Stimulated activated CD8-positive, alpha-beta memory T cell treated with anti-CD3 and anti-CD28 coated beads, Interleukin-7, amount 100 ng/mL, for 48 hours (primary cell): ENCODE data around the gene GNA12.

ENCODE experiments used
- DNase-seq, 2 donors: peaks; one replicate each; pipeline ENCODE4 v3.0.0-alpha.2; 2020; ENCODE audit warnings: low read depth in 1 of 2; ENCODE audit errors: extremely low read depth in 1 of 2

The GNA12 gene

GRCh38 chr7:2838873-2839578 lies 5.1 kb downstream of the GNA12 start:
- DNase-seq, result no peak

GRCh38 chr7:2838451-2838850 lies 5.7 kb downstream of the GNA12 start:
- DNase-seq, result no peak

- no peak for DNase-seq
These were observed 6.6 kb downstream of the GNA12 start for GRCh38 chr7:2837496-2837895.

- no peak for DNase-seq
These were observed 9.2 kb downstream of the GNA12 start for GRCh38 chr7:2834748-2835441.

GRCh38 chr7:2833083-2833910 lies 10.8 kb downstream of the GNA12 start:
- DNase-seq, result no peak

GRCh38 chr7:2832461-2832860 lies 11.6 kb downstream of the GNA12 start:
- DNase-seq, result no peak

GRCh38 chr7:2830609-2831376 lies 13.3 kb downstream of the GNA12 start:
- no peak for DNase-seq

GRCh38 chr7:2829040-2829439 lies 15.1 kb downstream of the GNA12 start:
- no peak for DNase-seq

GRCh38 chr7:2826771-2827170 lies 17.3 kb downstream of the GNA12 start:
- no peak for DNase-seq

- DNase-seq, result no peak
These were observed 18.4 kb downstream of the GNA12 start for GRCh38 chr7:2825559-2826227.

- DNase-seq, result no peak
These were observed 19.2 kb downstream of the GNA12 start for GRCh38 chr7:2824678-2825461.

- no peak for DNase-seq
These were observed 20.0 kb downstream of the GNA12 start for GRCh38 chr7:2824026-2824677.

GRCh38 chr7:2823130-2823529 lies 21.0 kb downstream of the GNA12 start:
- DNase-seq, result no peak

- DNase-seq, result no peak
These were observed 22.1 kb downstream of the GNA12 start for GRCh38 chr7:2821842-2822507.

- DNase-seq, result no peak
These were observed 22.8 kb downstream of the GNA12 start for GRCh38 chr7:2821161-2821841.

- no peak for DNase-seq
These were observed 23.6 kb downstream of the GNA12 start for GRCh38 chr7:2820508-2820934.

- DNase-seq, result no peak
These were observed 24.1 kb downstream of the GNA12 start for GRCh38 chr7:2819954-2820397.
